BE2C (cell line): ENCODE data around the gene IL10RA.

Experiments
- DNase-seq: peaks from one replicate; pipeline ENCODE4 v3.0.0-alpha.2; 2020
- H3K27me3 ChIP-seq: fragments of 250-450 bp; sonication (Bioruptor Pico); 2 replicates; pipeline ENCODE4 v1.5.1; 2020; ENCODE audit warnings: mild to moderate bottlenecking
- H3K36me3 ChIP-seq: fragments of 250-450 bp; sonication (Bioruptor Pico); 2 replicates; pipeline ENCODE4 v1.5.1; 2020; ENCODE audit warnings: mild to moderate bottlenecking
- H3K4me1 ChIP-seq: fragments of 250-450 bp; sonication (Bioruptor Pico); 2 replicates; pipeline ENCODE4 v1.5.1; 2020
- H3K4me3 ChIP-seq: 2 replicates; pipeline ENCODE4 v1.5.1; 2011; ENCODE audit warnings: low read depth, low read length
- H3K9me3 ChIP-seq: fragments of 250-450 bp; sonication (Bioruptor Pico); 2 replicates; pipeline ENCODE4 v1.5.1; 2020
- TF ChIP-seq, protein P1 (sequence below): IDR thresholded peaks from 2 replicates; pipeline ENCODE4 v1.5.1; 2012; ENCODE audit warnings: mild to moderate bottlenecking, low read depth, low read length

The IL10RA gene

DNA sequence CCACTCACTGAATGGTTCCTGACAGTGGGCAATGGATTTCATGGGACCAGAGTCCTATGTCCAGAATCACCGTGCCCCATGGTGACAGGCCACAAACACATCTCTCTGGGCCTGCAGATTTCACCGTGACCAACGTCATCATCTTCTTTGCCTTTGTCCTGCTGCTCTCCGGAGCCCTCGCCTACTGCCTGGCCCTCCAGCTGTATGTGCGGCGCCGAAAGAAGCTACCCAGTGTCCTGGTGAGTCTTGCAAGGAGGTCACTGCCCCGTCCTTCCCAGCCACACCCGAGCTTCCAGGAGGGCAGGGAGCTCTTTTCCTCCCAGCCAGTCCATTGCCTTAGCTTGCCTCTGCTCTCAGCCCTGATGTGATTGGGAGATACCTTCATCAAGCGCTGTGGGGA is 9.3 kb downstream of the IL10RA start:
- Histone ChIP-seq H3K4me1 (no peaks in the 10 kb centered on the region), H3K27me3 (no peaks in the 10 kb centered on the region), H3K36me3 (no peaks in the 10 kb centered on the region), H3K9me3 (no peaks in the 10 kb centered on the region), H3K4me3 (no peak overlapping the region)
- TF ChIP-seq, protein P1, sequence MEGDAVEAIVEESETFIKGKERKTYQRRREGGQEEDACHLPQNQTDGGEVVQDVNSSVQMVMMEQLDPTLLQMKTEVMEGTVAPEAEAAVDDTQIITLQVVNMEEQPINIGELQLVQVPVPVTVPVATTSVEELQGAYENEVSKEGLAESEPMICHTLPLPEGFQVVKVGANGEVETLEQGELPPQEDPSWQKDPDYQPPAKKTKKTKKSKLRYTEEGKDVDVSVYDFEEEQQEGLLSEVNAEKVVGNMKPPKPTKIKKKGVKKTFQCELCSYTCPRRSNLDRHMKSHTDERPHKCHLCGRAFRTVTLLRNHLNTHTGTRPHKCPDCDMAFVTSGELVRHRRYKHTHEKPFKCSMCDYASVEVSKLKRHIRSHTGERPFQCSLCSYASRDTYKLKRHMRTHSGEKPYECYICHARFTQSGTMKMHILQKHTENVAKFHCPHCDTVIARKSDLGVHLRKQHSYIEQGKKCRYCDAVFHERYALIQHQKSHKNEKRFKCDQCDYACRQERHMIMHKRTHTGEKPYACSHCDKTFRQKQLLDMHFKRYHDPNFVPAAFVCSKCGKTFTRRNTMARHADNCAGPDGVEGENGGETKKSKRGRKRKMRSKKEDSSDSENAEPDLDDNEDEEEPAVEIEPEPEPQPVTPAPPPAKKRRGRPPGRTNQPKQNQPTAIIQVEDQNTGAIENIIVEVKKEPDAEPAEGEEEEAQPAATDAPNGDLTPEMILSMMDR: no peak
- DNase-seq: no peak

DNA sequence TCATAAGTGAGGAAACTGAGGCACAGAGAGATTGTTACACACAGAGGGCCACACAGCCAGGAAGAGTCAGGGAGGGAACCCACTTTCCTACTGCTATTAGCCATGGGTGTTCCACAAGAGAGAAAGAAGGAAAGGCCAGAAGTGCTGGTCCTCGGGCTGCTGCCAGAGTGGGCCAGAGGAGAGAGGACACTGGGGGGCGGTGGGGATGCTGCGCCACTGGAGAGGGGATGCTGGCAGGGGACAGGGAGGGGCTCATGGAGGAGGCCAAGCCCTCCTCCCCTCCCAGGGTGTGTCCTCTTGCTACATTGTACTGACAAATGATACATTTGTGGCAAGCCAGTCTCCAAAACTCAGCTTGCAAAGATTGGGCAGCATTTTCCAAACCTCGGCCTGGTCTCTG is 9.9 kb downstream of the IL10RA start:
- no peaks in the 10 kb centered on the region for H3K36me3 ChIP-seq
- H3K4me3 ChIP-seq: no peak overlapping the region
- no peaks in the 10 kb centered on the region for H3K4me1 ChIP-seq

DNA sequence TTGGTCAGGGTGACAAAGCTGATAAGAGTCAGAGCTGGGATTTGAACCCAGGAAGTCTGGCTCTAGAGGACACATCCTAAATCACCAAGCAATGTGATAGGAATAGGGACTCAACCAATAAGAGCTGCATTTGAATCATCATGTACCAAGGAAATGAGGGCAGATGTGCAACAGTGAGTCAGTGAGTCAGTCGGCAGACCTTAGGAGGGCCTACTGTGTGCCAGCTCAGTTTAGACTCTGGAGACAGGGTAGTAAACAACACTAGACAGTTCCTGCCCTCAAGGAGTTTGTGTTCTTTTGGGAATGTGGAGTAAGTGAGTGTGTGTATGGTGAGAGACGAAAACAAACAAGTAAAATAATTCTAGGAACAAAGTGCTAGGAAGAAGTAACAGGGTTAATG is 11.2 kb downstream of the IL10RA start:
- H3K9me3 ChIP-seq: no peaks in the 10 kb centered on the region
- no peaks in the 10 kb centered on the region for H3K4me1 ChIP-seq
- DNase-seq: no peak
- no peaks in the 10 kb centered on the region for H3K27me3 ChIP-seq
- H3K36me3 ChIP-seq: no peaks in the 10 kb centered on the region
- H3K4me3 ChIP-seq: no peak overlapping the region
- TF ChIP-seq, protein P1: no peak

More for the DNA sequence above, 9.9 kb downstream of the IL10RA start:
- DNase-seq: no peak
- no peaks in the 10 kb centered on the region for H3K9me3 ChIP-seq
- TF ChIP-seq, protein P1: no peak
- H3K27me3 ChIP-seq: no peaks in the 10 kb centered on the region

DNA sequence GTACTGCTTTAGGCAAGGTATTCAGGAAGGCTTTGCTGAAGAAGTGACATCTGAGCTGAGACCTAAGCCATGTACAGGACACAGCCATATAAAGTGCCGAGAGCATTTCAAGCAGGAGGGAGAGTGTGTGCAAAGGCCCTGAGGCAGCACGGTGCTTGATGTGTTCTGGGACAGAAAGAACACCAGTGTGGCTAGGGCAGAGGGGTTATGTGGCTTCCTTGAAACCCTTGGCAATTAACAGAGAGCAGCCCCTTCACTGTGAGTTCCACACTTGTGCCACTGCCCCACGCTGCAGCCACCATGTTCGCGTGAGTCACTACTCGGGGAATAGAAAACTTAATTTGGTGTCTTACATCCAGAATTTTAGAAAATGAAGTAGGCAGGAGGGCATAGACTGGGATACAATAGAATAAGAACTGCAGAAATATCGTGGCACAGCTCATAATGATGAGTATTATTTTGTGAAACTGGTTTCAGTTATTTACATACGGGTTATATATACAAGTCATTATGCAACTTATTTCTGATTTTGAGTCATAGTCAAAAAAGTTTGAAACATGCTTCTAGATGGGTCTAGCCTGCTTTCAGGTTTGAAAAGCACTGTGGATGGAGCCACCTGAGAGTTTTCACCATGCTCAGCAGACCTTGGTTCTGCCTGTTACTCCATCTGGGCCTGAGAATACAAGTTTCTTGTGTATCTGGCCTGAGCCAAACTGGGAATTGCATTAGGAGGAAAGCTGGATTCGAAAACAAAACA is 11.8 kb downstream of the IL10RA start:
- Histone ChIP-seq H3K4me3 (no peak overlapping the region), H3K9me3 (no peaks in the 10 kb centered on the region), H3K36me3 (no peaks in the 10 kb centered on the region), H3K27me3 (no peaks in the 10 kb centered on the region), H3K4me1 (no peaks in the 10 kb centered on the region)
- TF ChIP-seq, protein P1: no peak
- DNase-seq: no peak

DNA sequence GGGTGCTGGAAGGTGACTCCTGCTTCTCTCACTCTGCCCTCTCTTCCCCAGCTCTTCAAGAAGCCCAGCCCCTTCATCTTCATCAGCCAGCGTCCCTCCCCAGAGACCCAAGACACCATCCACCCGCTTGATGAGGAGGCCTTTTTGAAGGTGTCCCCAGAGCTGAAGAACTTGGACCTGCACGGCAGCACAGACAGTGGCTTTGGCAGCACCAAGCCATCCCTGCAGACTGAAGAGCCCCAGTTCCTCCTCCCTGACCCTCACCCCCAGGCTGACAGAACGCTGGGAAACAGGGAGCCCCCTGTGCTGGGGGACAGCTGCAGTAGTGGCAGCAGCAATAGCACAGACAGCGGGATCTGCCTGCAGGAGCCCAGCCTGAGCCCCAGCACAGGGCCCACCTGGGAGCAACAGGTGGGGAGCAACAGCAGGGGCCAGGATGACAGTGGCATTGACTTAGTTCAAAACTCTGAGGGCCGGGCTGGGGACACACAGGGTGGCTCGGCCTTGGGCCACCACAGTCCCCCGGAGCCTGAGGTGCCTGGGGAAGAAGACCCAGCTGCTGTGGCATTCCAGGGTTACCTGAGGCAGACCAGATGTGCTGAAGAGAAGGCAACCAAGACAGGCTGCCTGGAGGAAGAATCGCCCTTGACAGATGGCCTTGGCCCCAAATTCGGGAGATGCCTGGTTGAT is 12.6 kb downstream of the IL10RA start:
- H3K36me3 ChIP-seq: no peaks in the 10 kb centered on the region
- H3K4me3 ChIP-seq: no peak overlapping the region
- H3K4me1 ChIP-seq: no peaks in the 10 kb centered on the region
- no peaks in the 10 kb centered on the region for H3K27me3 ChIP-seq
- H3K9me3 ChIP-seq: no peaks in the 10 kb centered on the region
- no peak for DNase-seq
- TF ChIP-seq, protein P1: no peak
